GM12878 (cell line): ENCODE results near the gene SLC25A44. TPM values are rescaled to one million over a fixed set of nuclear protein-coding genes. Genes with fewer than 3 reads are reported as not detected.

Experiments used
- ASH2L ChIP-seq: fragments of 300-600, 200-600 bp; sonication (generic); IDR thresholded peaks from 2 replicates; pipeline ENCODE4 v1.6.1; 2017; ENCODE audit warnings: low read depth, mild to moderate bottlenecking, borderline replicate concordance
- CHD4 ChIP-seq: fragments of 200-600 bp; sonication (generic); IDR thresholded peaks from 2 replicates; pipeline ENCODE4 v1.6.1; 2016; ENCODE audit warnings: mild to moderate bottlenecking
- KAT2A ChIP-seq: conservative IDR thresholded peaks from 2 replicates; pipeline ENCODE4 v1.6.1; 2011; ENCODE audit warnings: low read depth, low read length; ENCODE audit not compliant: control insufficient read depth
- KLF5 ChIP-seq: fragments of 450-650 bp; IDR thresholded peaks from 2 replicates; pipeline ENCODE4 v1.6.1; 2014; ENCODE audit warnings: mild to moderate bottlenecking; ENCODE audit not compliant: partially characterized antibody
- TARDBP ChIP-seq: IDR thresholded peaks from 2 replicates; pipeline ENCODE4 v1.6.1; 2016; ENCODE audit warnings: borderline replicate concordance
- ZNF217 ChIP-seq: fragments of 450-650 bp; IDR thresholded peaks from 2 replicates; pipeline ENCODE4 v1.6.1; 2017; ENCODE audit warnings: antibody characterized with exemption, mild to moderate bottlenecking
- polyA plus RNA-seq, 11 experiments: library from polyadenylated mRNA; depleted of rRNA in 4 of 11; unstranded in 6 of 11; stranded (reverse) in 5 of 11; fragments of >200 nt; fragmentation: Nextera tagmentation in 4 of 11; fragmentation: Illumina TruSeq in 1 of 11; extraction: Ambion mirVana in 4 of 11; extraction: Trizol in 1 of 11; gene quantifications; 1 replicate in 1 of 11; 2 replicates in 10 of 11; pipeline versions ENCODE4 v1.2.1 to v1.2.3, GENCODE V29; 2011 to 2016; ENCODE audit warnings: inconsistent platforms in 2 of 11, missing spikeins in 2 of 11, low read depth in 1 of 11
- total RNA-seq, 4 experiments: library from RNA; depleted of rRNA in 3 of 4; stranded (reverse); fragments of >200 nt in 3 of 4; fragmentation: Illumina TruSeq in 1 of 4; extraction: Trizol in 1 of 4; gene quantifications; 2 replicates each; pipeline versions ENCODE4 v1.2.1 to v1.2.3, GENCODE V29; 2013 to 2021
- TF ChIP-seq, protein P1 (sequence below): fragments of 450-650 bp; IDR thresholded peaks from 2 replicates; pipeline ENCODE4 v1.6.1; 2016; ENCODE audit warnings: mild to moderate bottlenecking, moderate library complexity, borderline replicate concordance
- TF ChIP-seq, protein P2 (sequence below): IDR thresholded peaks from 2 replicates; pipeline ENCODE4 v1.6.1; 2011; ENCODE audit warnings: mild to moderate bottlenecking, low read depth, low read length, moderate library complexity; ENCODE audit not compliant: insufficient replicate concordance

SLC25A44 gene
- total and polyA plus RNA-seq, 10 of the 15 experiments (the other 5 are each of a cell fraction or from before 2014, with no cell fraction given), result 7.1 to 43.3 (median 30.4) TPM

DNA sequence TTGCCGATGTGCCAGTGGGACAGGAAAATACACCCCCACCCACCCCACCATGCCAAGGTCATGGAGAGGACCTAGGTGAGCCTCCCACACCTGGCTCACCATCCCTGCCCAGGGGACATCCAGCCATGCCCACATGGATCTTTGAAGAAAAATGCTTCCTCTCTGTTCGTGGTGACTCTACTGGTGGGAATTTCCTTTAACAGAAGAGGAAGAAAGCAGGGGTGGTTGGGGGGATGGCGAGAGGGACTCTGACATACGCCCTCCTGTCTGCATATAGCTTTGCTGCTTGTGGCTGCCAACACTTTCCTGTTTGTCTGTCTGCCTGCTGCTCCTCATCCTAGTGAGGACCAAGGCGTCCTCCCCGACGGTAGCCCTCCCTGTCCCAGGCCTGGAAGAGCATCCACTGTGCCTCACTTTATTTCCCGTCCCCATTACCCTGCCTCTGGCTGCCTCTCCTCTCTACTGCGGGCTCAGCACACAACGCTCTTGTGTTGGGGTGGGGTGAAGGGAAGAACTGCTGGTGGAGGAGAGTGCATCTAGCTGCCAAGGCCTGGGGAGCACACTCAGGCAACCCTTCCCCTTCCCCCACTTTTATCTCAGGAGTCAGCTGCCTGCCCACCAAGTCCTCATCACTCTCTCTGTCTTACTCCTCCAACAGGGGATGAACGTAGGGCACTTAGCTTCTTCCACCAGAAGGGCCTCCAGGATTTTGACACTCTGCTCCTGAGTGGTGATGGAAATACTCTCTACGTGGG is 38.0 kb upstream of the SLC25A44 start (continued):
- TF ChIP-seq, protein P1, sequence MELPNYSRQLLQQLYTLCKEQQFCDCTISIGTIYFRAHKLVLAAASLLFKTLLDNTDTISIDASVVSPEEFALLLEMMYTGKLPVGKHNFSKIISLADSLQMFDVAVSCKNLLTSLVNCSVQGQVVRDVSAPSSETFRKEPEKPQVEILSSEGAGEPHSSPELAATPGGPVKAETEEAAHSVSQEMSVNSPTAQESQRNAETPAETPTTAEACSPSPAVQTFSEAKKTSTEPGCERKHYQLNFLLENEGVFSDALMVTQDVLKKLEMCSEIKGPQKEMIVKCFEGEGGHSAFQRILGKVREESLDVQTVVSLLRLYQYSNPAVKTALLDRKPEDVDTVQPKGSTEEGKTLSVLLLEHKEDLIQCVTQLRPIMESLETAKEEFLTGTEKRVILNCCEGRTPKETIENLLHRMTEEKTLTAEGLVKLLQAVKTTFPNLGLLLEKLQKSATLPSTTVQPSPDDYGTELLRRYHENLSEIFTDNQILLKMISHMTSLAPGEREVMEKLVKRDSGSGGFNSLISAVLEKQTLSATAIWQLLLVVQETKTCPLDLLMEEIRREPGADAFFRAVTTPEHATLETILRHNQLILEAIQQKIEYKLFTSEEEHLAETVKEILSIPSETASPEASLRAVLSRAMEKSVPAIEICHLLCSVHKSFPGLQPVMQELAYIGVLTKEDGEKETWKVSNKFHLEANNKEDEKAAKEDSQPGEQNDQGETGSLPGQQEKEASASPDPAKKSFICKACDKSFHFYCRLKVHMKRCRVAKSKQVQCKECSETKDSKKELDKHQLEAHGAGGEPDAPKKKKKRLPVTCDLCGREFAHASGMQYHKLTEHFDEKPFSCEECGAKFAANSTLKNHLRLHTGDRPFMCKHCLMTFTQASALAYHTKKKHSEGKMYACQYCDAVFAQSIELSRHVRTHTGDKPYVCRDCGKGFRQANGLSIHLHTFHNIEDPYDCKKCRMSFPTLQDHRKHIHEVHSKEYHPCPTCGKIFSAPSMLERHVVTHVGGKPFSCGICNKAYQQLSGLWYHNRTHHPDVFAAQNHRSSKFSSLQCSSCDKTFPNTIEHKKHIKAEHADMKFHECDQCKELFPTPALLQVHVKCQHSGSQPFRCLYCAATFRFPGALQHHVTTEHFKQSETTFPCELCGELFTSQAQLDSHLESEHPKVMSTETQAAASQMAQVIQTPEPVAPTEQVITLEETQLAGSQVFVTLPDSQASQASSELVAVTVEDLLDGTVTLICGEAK, result no peak
- TF ChIP-seq, protein P2, sequence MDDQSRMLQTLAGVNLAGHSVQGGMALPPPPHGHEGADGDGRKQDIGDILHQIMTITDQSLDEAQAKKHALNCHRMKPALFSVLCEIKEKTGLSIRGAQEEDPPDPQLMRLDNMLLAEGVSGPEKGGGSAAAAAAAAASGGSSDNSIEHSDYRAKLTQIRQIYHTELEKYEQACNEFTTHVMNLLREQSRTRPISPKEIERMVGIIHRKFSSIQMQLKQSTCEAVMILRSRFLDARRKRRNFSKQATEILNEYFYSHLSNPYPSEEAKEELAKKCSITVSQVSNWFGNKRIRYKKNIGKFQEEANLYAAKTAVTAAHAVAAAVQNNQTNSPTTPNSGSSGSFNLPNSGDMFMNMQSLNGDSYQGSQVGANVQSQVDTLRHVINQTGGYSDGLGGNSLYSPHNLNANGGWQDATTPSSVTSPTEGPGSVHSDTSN, result no peak
- TF ChIP-seq ASH2L (no peak), CHD4 (no peak), KLF5 (no peak), ZNF217 (no peak), TARDBP (no peak), KAT2A (no peak)
